HL-60 (cell line): Measurements from ENCODE around the gene PIEZO1.

Experiments used
- DNase-seq, 2 experiments: peaks; one replicate each; pipeline ENCODE4 v3.0.0-alpha.2; 2010 to 2020; ENCODE audit warnings: low read depth in 1 of 2, low spot score in 1 of 2
- H3K27ac ChIP-seq: fragments of 250-450 bp; sonication (Bioruptor Pico); replicated peaks from 2 replicates; pipeline ENCODE4 v1.5.1; 2020; ENCODE audit warnings: mild to moderate bottlenecking, moderate library complexity
- H3K27me3 ChIP-seq: fragments of 250-450 bp; sonication (Bioruptor Pico); 2 replicates; pipeline ENCODE4 v1.5.1; 2021; ENCODE audit warnings: mild to moderate bottlenecking, moderate library complexity; ENCODE audit not compliant: insufficient read depth, poor library complexity, severe bottlenecking
- H3K4me3 ChIP-seq: replicated peaks from 2 replicates; pipeline ENCODE4 v1.5.1; 2011; ENCODE audit warnings: mild to moderate bottlenecking, control low read depth, low read length; ENCODE audit not compliant: insufficient read depth
- GABPA ChIP-seq: IDR thresholded peaks from 2 replicates; pipeline ENCODE4 v1.6.1; 2012; ENCODE audit warnings: low read depth
- POLR2AphosphoS5 ChIP-seq: IDR thresholded peaks from 2 replicates; pipeline ENCODE4 v1.6.1; 2012; ENCODE audit warnings: low read depth
- REST ChIP-seq: IDR thresholded peaks from 2 replicates; pipeline ENCODE4 v1.6.1; 2012; ENCODE audit warnings: low read depth; ENCODE audit not compliant: insufficient replicate concordance
- SPI1 ChIP-seq: IDR thresholded peaks from 2 replicates; pipeline ENCODE4 v1.6.1; 2012; ENCODE audit warnings: low read depth, mild to moderate bottlenecking, borderline replicate concordance
- TF ChIP-seq, protein P1 (sequence below): IDR thresholded peaks from one replicate; pipeline ENCODE4 v1.5.1; 2011; ENCODE audit warnings: low read length, control low read depth, inconsistent platforms; ENCODE audit not compliant: insufficient read depth

PIEZO1 gene

GRCh38 chr16:88711750-88712340 is 73.2 kb downstream of the PIEZO1 start:
- Histone ChIP-seq H3K27me3 (no peaks in the 10 kb centered on the region), H3K4me3 (no peak overlapping the region), H3K27ac (no peak overlapping the region)
- DNase-seq = no peak
- TF ChIP-seq, protein P1, sequence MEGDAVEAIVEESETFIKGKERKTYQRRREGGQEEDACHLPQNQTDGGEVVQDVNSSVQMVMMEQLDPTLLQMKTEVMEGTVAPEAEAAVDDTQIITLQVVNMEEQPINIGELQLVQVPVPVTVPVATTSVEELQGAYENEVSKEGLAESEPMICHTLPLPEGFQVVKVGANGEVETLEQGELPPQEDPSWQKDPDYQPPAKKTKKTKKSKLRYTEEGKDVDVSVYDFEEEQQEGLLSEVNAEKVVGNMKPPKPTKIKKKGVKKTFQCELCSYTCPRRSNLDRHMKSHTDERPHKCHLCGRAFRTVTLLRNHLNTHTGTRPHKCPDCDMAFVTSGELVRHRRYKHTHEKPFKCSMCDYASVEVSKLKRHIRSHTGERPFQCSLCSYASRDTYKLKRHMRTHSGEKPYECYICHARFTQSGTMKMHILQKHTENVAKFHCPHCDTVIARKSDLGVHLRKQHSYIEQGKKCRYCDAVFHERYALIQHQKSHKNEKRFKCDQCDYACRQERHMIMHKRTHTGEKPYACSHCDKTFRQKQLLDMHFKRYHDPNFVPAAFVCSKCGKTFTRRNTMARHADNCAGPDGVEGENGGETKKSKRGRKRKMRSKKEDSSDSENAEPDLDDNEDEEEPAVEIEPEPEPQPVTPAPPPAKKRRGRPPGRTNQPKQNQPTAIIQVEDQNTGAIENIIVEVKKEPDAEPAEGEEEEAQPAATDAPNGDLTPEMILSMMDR = no peak
- no peak for TF ChIP-seq GABPA
- TF ChIP-seq REST = no peak
- no peak for TF ChIP-seq POLR2AphosphoS5
- TF ChIP-seq SPI1 = no peak

- Histone ChIP-seq H3K27ac (no peak overlapping the region), H3K27me3 (no peaks in the 10 kb centered on the region), H3K4me3 (no peak overlapping the region)
- no peak for TF ChIP-seq GABPA
- TF ChIP-seq REST = no peak
- no peak for TF ChIP-seq POLR2AphosphoS5
- TF ChIP-seq, protein P1 = no peak
- TF ChIP-seq SPI1 = no peak
- no peak for DNase-seq
These were observed 74.5 kb downstream of the PIEZO1 start for GRCh38 chr16:88710556-88710955.

GRCh38 chr16:88706965-88707826 is 77.8 kb downstream of the PIEZO1 start:
- DNase-seq = no peak
- no peaks in the 10 kb centered on the region for H3K27me3 ChIP-seq
- peak overlapping the region; percentile 90 for H3K4me3 ChIP-seq
- peak overlapping the region; percentile 43 for H3K27ac ChIP-seq
- TF ChIP-seq GABPA (no peak), REST (no peak), SPI1 (no peak), POLR2AphosphoS5 (no peak)
- TF ChIP-seq, protein P1 = no peak
